K562 (cell line): ENCODE data around the gene HNRNPDL. TPM values are rescaled to one million over a fixed set of nuclear protein-coding genes. Genes with fewer than 3 reads are reported as not detected.

Experiments used
- ATAC-seq: fragments of 200-7000 bp; cut with Tn5 transposase; 3 replicates; pipeline ENCODE4 v1.9.1; 2020; ENCODE audit warnings: moderate library complexity
- BruUV-seq: library from RNA; stranded (reverse); fragments of 400-500 nt; replicated peaks from 2 replicates; lab custom pipeline; 2021; lab: Mats Ljungman, UMichigan
- CTCF ChIA-PET: fragments of 300-600 bp; formaldehyde crosslinking; extraction: SDS; loops from one replicate; lab custom pipeline; 2021; ENCODE audit warnings: low intra/inter-chr PET ratio; lab: Yijun Ruan, JAX
- POLR2A ChIA-PET: fragments of 300-600, 350-650 bp; sonication (Branson Sonifier 250); formaldehyde crosslinking; extraction: SDS; loops from one replicate; lab custom pipeline; 2021; ENCODE audit warnings: antibody characterized with exemption, inconsistent platforms; lab: Yijun Ruan, JAX
- DNase-seq, 4 experiments: peaks; one replicate each; pipeline versions ENCODE4 v3.0.0 to v3.0.0-alpha.2; 2011 to 2018; ENCODE audit warnings: low spot score in 3 of 4, mixed read lengths in 3 of 4; ENCODE audit errors: extremely low read depth in 1 of 4
- FAIRE-seq: peaks from 2 replicates; lab custom pipeline; 2011; peaks lifted over from hg19 to GRCh38; lab: Jason Lieb, UNC
- H2AFZ ChIP-seq: 2 replicates; pipeline ENCODE4 v1.6.0; 2011; ENCODE audit warnings: low read depth, low read length, control low read depth, inconsistent platforms
- H3K27ac ChIP-seq: fragments of 200-600 bp; 3 replicates; pipeline ENCODE4 v1.8.0; 2011; ENCODE audit warnings: low read depth, mild to moderate bottlenecking, control low read depth, inconsistent platforms, low read length, moderate library complexity, mixed read lengths; ENCODE audit errors: extremely low read depth
- H3K27me3 ChIP-seq, 2 experiments: fragments of 300-600 bp in 1 of 2; 2 replicates in 1 of 2; 3 replicates in 1 of 2; pipeline versions ENCODE4 v1.6.0 to v1.8.0; 2011; ENCODE audit warnings: inconsistent platforms in 2 of 2, low read length in 2 of 2, mild to moderate bottlenecking in 1 of 2, mixed read lengths in 1 of 2, moderate library complexity in 1 of 2; ENCODE audit not compliant: control insufficient read depth in 2 of 2, insufficient read depth in 2 of 2
- H3K36me3 ChIP-seq: fragments of 300-600 bp; 3 replicates; pipeline ENCODE4 v1.8.0; 2011; ENCODE audit warnings: mild to moderate bottlenecking, low read length, inconsistent platforms; ENCODE audit not compliant: control insufficient read depth, insufficient read depth
- H3K4me1 ChIP-seq, 2 experiments: fragments of 200-600 bp in 1 of 2; replicated peaks in 1 of 2; 2 replicates in 1 of 2; 3 replicates in 1 of 2; pipeline versions ENCODE4 v1.5.1 to v1.8.0; 2011; ENCODE audit warnings: inconsistent platforms in 2 of 2, low read length in 2 of 2, mild to moderate bottlenecking in 1 of 2, mixed read lengths in 1 of 2, moderate library complexity in 1 of 2; ENCODE audit not compliant: control insufficient read depth in 2 of 2, insufficient read depth in 2 of 2
- H3K4me2 ChIP-seq: 2 replicates; pipeline ENCODE4 v1.6.1; 2011; ENCODE audit warnings: low read length, control low read depth, inconsistent platforms, mixed read lengths; ENCODE audit not compliant: insufficient read depth
- H3K4me3 ChIP-seq: fragments of 200-600 bp; sonication (generic), shearing (Covaris generic); 2 replicates; pipeline ENCODE4 v1.5.1; 2016; ENCODE audit warnings: control low read depth, inconsistent platforms
- H3K79me2 ChIP-seq: fragments of 200-600 bp; 3 replicates; pipeline ENCODE4 v1.8.0; 2011; ENCODE audit warnings: low read length, inconsistent platforms; ENCODE audit not compliant: control insufficient read depth, insufficient read depth
- H3K9ac ChIP-seq, 2 experiments: 2 replicates each; pipeline versions ENCODE4 v1.6.0 to v1.6.1; 2011; ENCODE audit warnings: low read depth in 2 of 2, low read length in 2 of 2, control low read depth in 1 of 2, inconsistent platforms in 1 of 2, mild to moderate bottlenecking in 1 of 2, mixed read lengths in 1 of 2; ENCODE audit not compliant: insufficient read depth in 1 of 2
- H3K9me1 ChIP-seq: one replicate; pipeline ENCODE4 v1.6.0; 2011; ENCODE audit warnings: inconsistent platforms, mild to moderate bottlenecking, low read length, moderate library complexity; ENCODE audit not compliant: control insufficient read depth, insufficient read depth
- H3K9me3 ChIP-seq: replicated peaks from 2 replicates; pipeline ENCODE4 v1.5.1; 2011; ENCODE audit warnings: low read depth, low read length, inconsistent platforms; ENCODE audit not compliant: control insufficient read depth, insufficient read depth
- H4K20me1 ChIP-seq: replicated peaks from 2 replicates; pipeline ENCODE4 v1.6.1; 2011; ENCODE audit warnings: low read length, inconsistent platforms, mixed read lengths; ENCODE audit not compliant: control insufficient read depth, insufficient read depth
- ESRRA ChIP-seq: fragments of 450-650 bp; IDR thresholded peaks from 2 replicates; pipeline ENCODE4 v1.6.1; 2014; ENCODE audit warnings: low read depth, mild to moderate bottlenecking, moderate library complexity, borderline replicate concordance
- GTF2E2 ChIP-seq: fragments of 200-800 bp; sonication (Bioruptor generic); IDR thresholded peaks from 2 replicates; pipeline ENCODE4 v1.6.1; 2016; ENCODE audit warnings: missing genetic modification characterization, missing compliant biosample characterization
- MAZ ChIP-seq, 2 experiments: fragments of 450-650 bp in 1 of 2; sonication (generic) in 1 of 2; formaldehyde crosslinking; IDR thresholded peaks in 1 of 2; conservative IDR thresholded peaks in 1 of 2; 2 replicates each; pipeline versions ENCODE4 v1.4.0 to v1.5.0; 2020; ENCODE audit warnings: mild to moderate bottlenecking in 1 of 2, missing genetic modification reagents in 1 of 2
- NR2C2 ChIP-seq, 2 experiments: fragments of 200-800 bp in 1 of 2; sonication (Bioruptor generic) in 1 of 2; sonication (generic) in 1 of 2; formaldehyde crosslinking in 1 of 2; IDR thresholded peaks; 2 replicates each; pipeline versions ENCODE4 v1.6.1 to v1.8.0; 2016 to 2022; ENCODE audit warnings: mild to moderate bottlenecking in 1 of 2, missing compliant biosample characterization in 1 of 2, missing genetic modification characterization in 1 of 2, missing genetic modification reagents in 1 of 2
- PHB ChIP-seq: fragments of 250-450 bp; sonication (Bioruptor Pico); IDR thresholded peaks from 2 replicates; pipeline ENCODE4 v1.5.0; 2021
- POLR2H ChIP-seq: IDR thresholded peaks from 2 replicates; pipeline ENCODE4 v1.6.1; 2016; ENCODE audit warnings: missing genetic modification characterization, low read depth, mild to moderate bottlenecking, control low read depth, missing compliant biosample characterization, moderate library complexity
- RBM14 ChIP-seq: fragments of 200-400 bp; formaldehyde crosslinking; IDR thresholded peaks from 2 replicates; pipeline ENCODE4 v1.6.1; 2018; ENCODE audit warnings: low read depth, mild to moderate bottlenecking, low read length, moderate library complexity, borderline replicate concordance; ENCODE audit not compliant: insufficient read depth
- RUNX1 ChIP-seq: sonication (generic); IDR thresholded peaks from 2 replicates; pipeline ENCODE4 v1.6.1; 2016; ENCODE audit warnings: antibody characterized with exemption, low read depth
- ZBTB1 ChIP-seq: sonication (generic); formaldehyde crosslinking; IDR thresholded peaks from 2 replicates; pipeline ENCODE4 v1.8.1; 2023; ENCODE audit warnings: missing genetic modification reagents, low read depth, mild to moderate bottlenecking, borderline replicate concordance
- ZNF668 ChIP-seq: fragments of 250-450 bp; sonication (Bioruptor Pico); IDR thresholded peaks from 2 replicates; pipeline ENCODE4 v1.8.0; 2022; ENCODE audit warnings: mild to moderate bottlenecking, inconsistent platforms
- WGBS: fragments of 100-300 bp; shearing (Covaris generic); methylation state at CpG from one replicate; pipeline ENCODE4 v1.1.6; 2016; ENCODE audit warnings: low coverage, mixed read lengths; ENCODE audit not compliant: insufficient coverage; ENCODE audit errors: missing lambda C conversion rate; 5-methylcytosine and 5-hydroxymethylcytosine counted together
- in situ Hi-C: fragments of 300-500 bp; cut with MboI; formaldehyde crosslinking; loops from 4 replicates; pipeline ENCODE4 v1.15.0; 2018; ENCODE audit warnings: inconsistent platforms, mixed read lengths
- intact Hi-C: fragments of 100-400 bp; cut with micrococcal nuclease; formaldehyde crosslinking; loops from 2 replicates; pipeline ENCODE4 v1.14.2; 2022
- polyA plus RNA-seq, 8 experiments: library from polyadenylated mRNA; depleted of rRNA in 4 of 8; stranded (reverse) in 5 of 8; unstranded in 3 of 8; fragments of >200 nt; fragmentation: Nextera tagmentation in 2 of 8; fragmentation: Illumina TruSeq in 1 of 8; extraction: Ambion mirVana in 2 of 8; extraction: Trizol in 1 of 8; gene quantifications; 2 replicates each; pipeline versions ENCODE4 v1.2.1 to v1.2.3, GENCODE V29; 2011 to 2014; ENCODE audit warnings: inconsistent platforms in 1 of 8, missing spikeins in 1 of 8
- total RNA-seq, 7 experiments: library from RNA; depleted of rRNA in 6 of 7; stranded (reverse); fragments of >200 nt in 6 of 7; fragmentation: Illumina TruSeq in 2 of 7; extraction: Trizol in 2 of 7; gene quantifications; 2 replicates each; pipeline versions ENCODE4 v1.2.1 to v1.2.3, GENCODE V29; 2011 to 2021; ENCODE audit warnings: low replicate concordance in 1 of 7
- TF ChIP-seq, protein P1 (sequence below): fragments of 250-450 bp; sonication (Bioruptor Pico); IDR thresholded peaks from 2 replicates; pipeline ENCODE4 v1.5.1; 2021; ENCODE audit warnings: mild to moderate bottlenecking
- TF ChIP-seq, protein P2 (sequence below): fragments of 450-650 bp; formaldehyde crosslinking; conservative IDR thresholded peaks from 2 replicates; pipeline ENCODE4 v1.4.0; 2022; ENCODE audit warnings: mild to moderate bottlenecking, missing genetic modification characterization
- TF ChIP-seq, protein P3 (sequence below): IDR thresholded peaks from 2 replicates; pipeline ENCODE4 v1.6.1; 2011; ENCODE audit warnings: borderline replicate concordance, low read depth, mild to moderate bottlenecking, moderate library complexity, low read length; ENCODE audit not compliant: insufficient read depth, poor library complexity, severe bottlenecking

HNRNPDL gene
- total and polyA plus RNA-seq, 9 of the 15 experiments (the other 6 are each of a cell fraction or from before 2014, with no cell fraction given) = 243 to 652 (median 351) TPM

- TF ChIP-seq ESRRA (peak; percentile 55; the same call in 1 of the 2 replicates), POLR2H (peak; percentile 75), MAZ (CRISPR knock-in tag; conservative IDR thresholded peaks at IDR 0.05 in 1 of 2, IDR thresholded peaks at IDR 0.05 in 1 of 2) (peak; percentile 98 to 100)
Observed at GRCh38 chr4:82373816-82374625, 56.2 kb downstream of the HNRNPDL start, which contains the start of gene HNRNPD (continued).

- Histone ChIP-seq H3K79me2 (peaks cover 78% of the 10 kb centered on the region), H3K4me1 (peaks cover 9 to 14% of the 10 kb centered on the region in 2 experiments; a peak in 4 of 5 replicates), H3K27me3 (no peaks in the 10 kb centered on the region), H3K9ac (peak overlapping the region; percentile 98 to 99), H2AFZ (peak overlapping the region; percentile 82), H4K20me1 (peaks cover 46% of the 10 kb centered on the region), H3K4me2 (peak overlapping the region; percentile 86), H3K9me3 (no peaks in the 10 kb centered on the region), H3K36me3 (peaks cover 48% of the 10 kb centered on the region), H3K27ac (peak overlapping the region; percentile 100), H3K4me3 (peak overlapping the region; percentile 94), H3K9me1 (no peaks in the 10 kb centered on the region)
- ATAC-seq (peak; percentile 10), FAIRE-seq (no peak), DNase-seq (no peak)
- in situ Hi-C loops (no loop called here), intact Hi-C loops (loop anchor here (5.0 to 10.0 kb wide), 2 partner anchors 529 to 641 kb away; partner anchors contain the start of genes LIN54 and THAP9)
- 1% methylated on average over 36 of the region's 50 CpGs for WGBS
- ChIA-PET POLR2A (interaction anchor here (0.9 to 1.5 kb wide), 10 partner anchors 9 to 66 kb away, joined by 3 to 19 read pairs (median 4); no protein-coding TSS in a partner anchor), CTCF (interaction anchor here (1.1 to 2.5 kb wide), 2 partner anchors 13 to 56 kb away, joined by 5 to 7 read pairs; no protein-coding TSS in a partner anchor)
- BruUV-seq = TSS peak; percentile 60
- TF ChIP-seq, protein P1, sequence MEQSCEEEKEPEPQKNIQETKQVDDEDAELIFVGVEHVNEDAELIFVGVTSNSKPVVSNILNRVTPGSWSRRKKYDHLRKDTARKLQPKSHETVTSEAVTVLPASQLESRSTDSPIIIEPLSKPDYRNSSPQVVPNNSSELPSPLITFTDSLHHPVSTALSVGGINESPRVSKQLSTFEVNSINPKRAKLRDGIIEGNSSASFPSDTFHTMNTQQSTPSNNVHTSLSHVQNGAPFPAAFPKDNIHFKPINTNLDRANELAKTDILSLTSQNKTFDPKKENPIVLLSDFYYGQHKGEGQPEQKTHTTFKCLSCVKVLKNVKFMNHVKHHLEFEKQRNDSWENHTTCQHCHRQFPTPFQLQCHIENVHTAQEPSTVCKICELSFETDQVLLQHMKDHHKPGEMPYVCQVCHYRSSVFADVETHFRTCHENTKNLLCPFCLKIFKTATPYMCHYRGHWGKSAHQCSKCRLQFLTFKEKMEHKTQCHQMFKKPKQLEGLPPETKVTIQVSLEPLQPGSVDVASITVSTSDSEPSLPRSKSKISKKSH (CRISPR knock-in tag) = no peak
- TF ChIP-seq ZNF668 (CRISPR knock-in tag) = no peak
- TF ChIP-seq, protein P2, sequence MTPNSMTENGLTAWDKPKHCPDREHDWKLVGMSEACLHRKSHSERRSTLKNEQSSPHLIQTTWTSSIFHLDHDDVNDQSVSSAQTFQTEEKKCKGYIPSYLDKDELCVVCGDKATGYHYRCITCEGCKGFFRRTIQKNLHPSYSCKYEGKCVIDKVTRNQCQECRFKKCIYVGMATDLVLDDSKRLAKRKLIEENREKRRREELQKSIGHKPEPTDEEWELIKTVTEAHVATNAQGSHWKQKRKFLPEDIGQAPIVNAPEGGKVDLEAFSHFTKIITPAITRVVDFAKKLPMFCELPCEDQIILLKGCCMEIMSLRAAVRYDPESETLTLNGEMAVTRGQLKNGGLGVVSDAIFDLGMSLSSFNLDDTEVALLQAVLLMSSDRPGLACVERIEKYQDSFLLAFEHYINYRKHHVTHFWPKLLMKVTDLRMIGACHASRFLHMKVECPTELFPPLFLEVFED (CRISPR knock-in tag) = no peak
- TF ChIP-seq, protein P3, sequence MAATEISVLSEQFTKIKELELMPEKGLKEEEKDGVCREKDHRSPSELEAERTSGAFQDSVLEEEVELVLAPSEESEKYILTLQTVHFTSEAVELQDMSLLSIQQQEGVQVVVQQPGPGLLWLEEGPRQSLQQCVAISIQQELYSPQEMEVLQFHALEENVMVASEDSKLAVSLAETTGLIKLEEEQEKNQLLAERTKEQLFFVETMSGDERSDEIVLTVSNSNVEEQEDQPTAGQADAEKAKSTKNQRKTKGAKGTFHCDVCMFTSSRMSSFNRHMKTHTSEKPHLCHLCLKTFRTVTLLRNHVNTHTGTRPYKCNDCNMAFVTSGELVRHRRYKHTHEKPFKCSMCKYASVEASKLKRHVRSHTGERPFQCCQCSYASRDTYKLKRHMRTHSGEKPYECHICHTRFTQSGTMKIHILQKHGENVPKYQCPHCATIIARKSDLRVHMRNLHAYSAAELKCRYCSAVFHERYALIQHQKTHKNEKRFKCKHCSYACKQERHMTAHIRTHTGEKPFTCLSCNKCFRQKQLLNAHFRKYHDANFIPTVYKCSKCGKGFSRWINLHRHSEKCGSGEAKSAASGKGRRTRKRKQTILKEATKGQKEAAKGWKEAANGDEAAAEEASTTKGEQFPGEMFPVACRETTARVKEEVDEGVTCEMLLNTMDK = no peak
- TF ChIP-seq RUNX1 = no peak
- TF ChIP-seq GTF2E2 (tag) = no peak
- peak; percentile 97; the same call in 1 of the 2 replicates for TF ChIP-seq RBM14
- TF ChIP-seq NR2C2 (CRISPR knock-in tag; IDR thresholded peaks at IDR 0.05) = no peak
- TF ChIP-seq NR2C2 (tag; IDR thresholded peaks at IDR 0.05) = no peak
- no peak for TF ChIP-seq PHB
- TF ChIP-seq ZBTB1 (CRISPR knock-in tag) = no peak
Observed at GRCh38 chr4:82373486-82373815, 56.8 kb downstream of the HNRNPDL start.
